Choroid plexus epithelial cell (primary cell): ENCODE measurements around the gene POU5F1.
"Not testable (repeated sequence)": the region's sequence is repeated elsewhere in the genome, so short reads cannot be mapped to it uniquely, and the experiment has no call there.

Experiments
- DNase-seq: peaks from one replicate; pipeline ENCODE4 v3.0.0-alpha.2; 2010; ENCODE audit warnings: low read depth
- H3K4me3 ChIP-seq: 2 replicates; pipeline ENCODE4 v1.5.1; 2011; ENCODE audit warnings: low read depth, mild to moderate bottlenecking, control low read depth, low read length, moderate library complexity
- TF ChIP-seq, protein P1 (sequence below): conservative IDR thresholded peaks from 2 replicates; pipeline ENCODE4 v1.5.1; 2011; ENCODE audit warnings: low read depth, mild to moderate bottlenecking, control low read depth, inconsistent platforms, low read length, moderate library complexity

POU5F1 gene

DNA sequence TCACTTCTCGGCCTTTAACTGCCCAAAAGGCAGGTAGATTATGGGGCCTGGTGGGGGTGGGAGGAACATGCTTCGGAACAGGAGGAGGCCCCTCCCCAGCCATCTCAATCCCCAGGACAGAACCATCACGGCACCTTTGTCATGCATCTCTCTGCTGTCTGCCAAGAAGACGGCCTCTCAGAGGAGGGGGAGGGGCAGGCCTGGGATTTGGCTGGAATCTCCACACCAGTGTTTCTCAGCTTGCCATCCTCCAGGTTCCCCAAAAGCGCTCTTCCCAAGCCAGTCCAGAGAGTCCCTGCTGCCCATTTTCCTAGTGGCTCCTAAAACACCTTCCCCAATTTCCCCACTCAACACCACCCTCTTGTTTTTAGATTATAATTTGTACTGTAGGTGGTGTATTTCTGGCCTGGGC is 2.5 kb upstream of the POU5F1 start:
- TF ChIP-seq, protein P1, sequence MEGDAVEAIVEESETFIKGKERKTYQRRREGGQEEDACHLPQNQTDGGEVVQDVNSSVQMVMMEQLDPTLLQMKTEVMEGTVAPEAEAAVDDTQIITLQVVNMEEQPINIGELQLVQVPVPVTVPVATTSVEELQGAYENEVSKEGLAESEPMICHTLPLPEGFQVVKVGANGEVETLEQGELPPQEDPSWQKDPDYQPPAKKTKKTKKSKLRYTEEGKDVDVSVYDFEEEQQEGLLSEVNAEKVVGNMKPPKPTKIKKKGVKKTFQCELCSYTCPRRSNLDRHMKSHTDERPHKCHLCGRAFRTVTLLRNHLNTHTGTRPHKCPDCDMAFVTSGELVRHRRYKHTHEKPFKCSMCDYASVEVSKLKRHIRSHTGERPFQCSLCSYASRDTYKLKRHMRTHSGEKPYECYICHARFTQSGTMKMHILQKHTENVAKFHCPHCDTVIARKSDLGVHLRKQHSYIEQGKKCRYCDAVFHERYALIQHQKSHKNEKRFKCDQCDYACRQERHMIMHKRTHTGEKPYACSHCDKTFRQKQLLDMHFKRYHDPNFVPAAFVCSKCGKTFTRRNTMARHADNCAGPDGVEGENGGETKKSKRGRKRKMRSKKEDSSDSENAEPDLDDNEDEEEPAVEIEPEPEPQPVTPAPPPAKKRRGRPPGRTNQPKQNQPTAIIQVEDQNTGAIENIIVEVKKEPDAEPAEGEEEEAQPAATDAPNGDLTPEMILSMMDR, result no peak
- DNase-seq, result no peak
- no peak overlapping the region for H3K4me3 ChIP-seq

DNA sequence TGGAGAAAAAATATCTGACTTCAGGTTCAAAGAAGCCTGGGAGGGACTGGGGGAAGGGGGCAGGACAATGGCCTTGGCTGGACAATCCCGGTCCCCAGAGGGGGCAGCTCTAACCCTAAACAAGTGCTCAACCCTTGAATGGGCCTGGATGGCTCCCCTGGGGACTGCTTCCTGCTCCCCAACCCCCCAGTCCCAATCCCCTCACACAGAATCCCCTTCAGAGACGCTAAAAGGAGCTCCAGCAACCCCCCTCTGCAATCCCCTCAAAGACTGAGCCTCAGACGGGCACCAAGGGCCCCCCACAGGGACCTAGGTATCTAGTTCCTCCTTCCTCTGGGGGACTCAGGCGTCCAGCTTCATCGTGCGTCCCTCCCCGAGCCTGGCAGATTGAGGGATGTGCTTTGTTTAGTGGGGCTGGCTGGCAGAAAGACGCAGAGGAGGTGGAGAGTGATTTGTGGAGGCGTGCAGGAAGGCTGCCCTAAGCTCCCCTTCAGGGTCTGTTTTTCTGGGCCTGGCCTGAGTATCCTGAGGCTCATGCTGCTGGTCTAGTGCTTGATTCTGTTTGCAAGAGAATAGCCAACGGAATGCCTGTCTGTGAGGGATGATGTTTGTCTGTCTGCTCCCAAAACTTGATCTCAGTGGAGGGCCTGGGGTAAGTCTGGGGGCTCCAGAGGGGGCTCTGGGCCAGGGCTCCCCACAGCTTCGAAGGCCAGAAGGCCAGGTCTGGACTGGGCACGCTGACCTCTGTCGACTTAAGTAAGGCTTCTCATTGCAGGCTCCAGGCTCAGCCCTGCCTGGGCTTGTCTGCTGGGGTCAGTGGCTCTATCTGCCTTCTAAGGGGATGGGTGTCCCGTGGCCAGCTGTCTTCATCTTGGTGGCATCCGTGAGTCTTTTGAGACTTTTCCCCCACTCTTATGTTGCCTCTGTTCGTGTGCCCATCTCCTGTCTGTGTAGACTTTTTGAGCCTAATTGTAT is 1.7 kb upstream of the POU5F1 start:
- H3K4me3 ChIP-seq, result no peak overlapping the region
- TF ChIP-seq, protein P1, result no peak
- no peak for DNase-seq

DNA sequence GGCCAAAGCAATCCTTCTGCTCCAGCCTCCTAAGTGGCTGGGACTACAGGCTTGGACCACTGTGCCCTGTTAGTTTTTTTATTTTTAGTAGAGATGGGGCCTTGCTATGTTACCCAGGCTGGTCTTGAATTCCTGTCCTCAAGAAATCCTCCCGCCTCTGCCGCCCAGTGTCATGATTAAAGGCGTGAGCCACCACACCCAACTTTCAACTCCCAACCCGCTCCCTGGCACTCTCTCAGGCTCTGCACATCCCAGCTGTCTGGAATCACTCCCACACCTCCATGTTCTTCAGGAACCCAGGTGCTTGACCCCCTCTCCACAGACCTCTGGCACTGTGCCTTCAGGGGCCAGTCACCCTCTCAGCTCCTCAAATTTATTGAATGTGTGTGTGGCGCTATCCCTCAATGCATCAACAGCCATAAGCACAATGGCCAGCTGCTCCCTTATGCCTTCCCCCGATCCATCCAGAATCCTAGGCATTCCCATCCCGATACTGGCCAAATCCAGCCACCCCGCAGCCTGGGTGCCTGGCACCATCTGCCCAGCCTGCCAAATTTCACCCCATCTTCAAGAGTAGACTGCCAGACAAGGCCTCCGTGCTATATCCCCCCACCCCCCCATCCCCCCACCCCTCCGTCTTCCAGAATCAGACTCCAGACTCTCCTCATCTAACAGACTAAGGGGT is 647 bp upstream of the POU5F1 start:
- TF ChIP-seq, protein P1, result no peak
- no peak overlapping the region for H3K4me3 ChIP-seq
- DNase-seq, result no peak

DNA sequence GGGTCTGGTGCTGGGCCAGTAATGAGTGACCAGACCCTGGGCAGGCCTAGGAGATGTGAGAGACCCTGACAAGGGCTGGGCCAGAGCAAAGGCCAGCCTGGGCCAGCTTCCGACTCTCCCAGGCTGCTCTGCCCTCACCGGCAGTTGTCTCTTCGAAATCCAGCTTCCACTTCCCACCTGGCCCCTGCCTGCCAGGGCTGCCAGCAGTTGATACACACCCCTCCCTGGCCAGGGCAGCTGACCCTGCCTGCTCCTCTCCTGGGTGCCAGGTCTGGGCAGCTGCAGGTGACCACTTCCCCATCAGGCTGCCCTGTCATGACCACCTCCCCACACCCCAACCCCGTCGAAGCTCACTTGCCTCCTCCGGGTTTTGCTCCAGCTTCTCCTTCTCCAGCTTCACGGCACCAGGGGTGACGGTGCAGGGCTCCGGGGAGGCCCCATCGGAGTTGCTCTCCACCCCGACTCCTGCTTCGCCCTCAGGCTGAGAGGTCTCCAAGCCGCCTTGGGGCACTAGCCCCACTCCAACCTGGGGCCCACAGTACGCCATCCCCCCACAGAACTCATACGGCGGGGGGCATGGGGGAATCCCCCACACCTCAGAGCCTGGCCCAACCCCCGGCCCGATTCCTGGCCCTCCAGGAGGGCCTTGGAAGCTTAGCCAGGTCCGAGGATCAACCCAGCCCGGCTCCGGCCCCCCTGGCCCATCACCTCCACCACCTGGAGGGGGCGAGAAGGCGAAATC is 453 bp downstream of the POU5F1 start:
- DNase-seq, result not testable (repeated sequence)

DNA sequence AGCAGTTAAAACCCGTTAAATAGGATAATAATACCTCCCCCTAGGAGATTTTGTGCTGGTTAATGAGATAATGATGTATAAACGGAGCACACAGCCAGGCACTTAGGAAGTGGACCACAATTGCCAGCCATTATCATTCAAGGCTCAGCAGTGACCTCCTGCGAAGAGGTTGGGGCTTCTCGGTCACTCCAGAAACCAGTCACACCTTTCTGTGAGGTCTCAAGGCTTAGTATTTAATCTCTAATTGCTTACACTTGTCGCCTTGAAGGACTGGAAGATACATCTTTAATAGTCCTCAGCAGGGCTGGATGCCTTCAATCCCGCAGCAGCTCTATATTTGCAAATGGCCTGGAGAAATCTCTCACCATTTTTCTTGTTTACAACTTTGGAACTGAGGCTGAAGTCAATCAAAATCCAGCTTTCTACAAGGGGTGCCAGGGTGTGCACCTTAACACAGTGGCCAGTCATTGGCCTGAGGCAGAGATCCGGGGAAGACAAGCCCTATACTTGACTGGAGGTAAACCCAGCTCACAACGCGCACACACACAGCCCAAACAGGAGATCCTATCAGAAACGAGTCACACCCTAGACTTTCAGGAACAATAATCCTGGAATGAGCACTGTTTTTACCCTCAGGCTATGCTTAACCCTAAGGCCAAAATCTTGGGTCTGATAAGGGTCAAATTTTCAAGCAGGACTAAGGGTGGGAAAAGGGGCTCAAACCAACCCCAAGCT is 1.2 kb downstream of the POU5F1 start:
- DNase-seq, result no peak
- TF ChIP-seq, protein P1, result no peak
- H3K4me3 ChIP-seq, result no peak overlapping the region

More for the DNA sequence above, 453 bp downstream of the POU5F1 start:
- H3K4me3 ChIP-seq, result not testable (repeated sequence)

DNA sequence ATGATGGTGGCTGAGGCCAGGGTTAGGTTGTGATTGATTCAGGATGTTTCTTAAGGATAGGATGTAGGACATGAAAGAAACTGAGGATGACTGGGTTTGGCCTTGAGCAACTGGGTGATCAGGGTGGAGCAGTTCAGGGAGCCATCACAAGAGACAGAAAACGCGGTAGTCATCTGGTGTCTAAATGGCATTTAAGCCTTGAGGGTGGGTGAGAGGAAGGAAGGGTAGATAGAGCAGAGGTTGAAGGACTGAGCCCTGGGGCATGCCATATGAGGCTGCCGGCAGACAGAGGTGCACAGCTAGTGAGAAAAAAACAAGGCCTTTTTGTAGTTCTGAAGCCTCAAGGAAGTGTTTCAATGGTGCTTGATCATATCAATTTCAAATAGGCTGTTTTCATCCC is 1.9 kb downstream of the POU5F1 start:
- no peak for DNase-seq
- TF ChIP-seq, protein P1, result no peak
- no peak overlapping the region for H3K4me3 ChIP-seq
